Fibroblast of the aortic adventitia (primary cell): ENCODE results near the gene SYTL2. TPM values are rescaled to one million over a fixed set of nuclear protein-coding genes. Genes with fewer than 3 reads are reported as not detected.
"Not testable (repeated sequence)": the region's sequence is repeated elsewhere in the genome, so short reads cannot be mapped to it uniquely, and the experiment has no call there.

Experiments used
- DNase-seq: peaks from one replicate; pipeline ENCODE4 v3.0.0-alpha.2; 2010; ENCODE audit warnings: low read depth
- H3K4me3 ChIP-seq: 2 replicates; pipeline ENCODE4 v1.5.1; 2011; ENCODE audit warnings: low read depth, mild to moderate bottlenecking, control low read depth, low read length, moderate library complexity
- total RNA-seq: library from RNA; depleted of rRNA; stranded (reverse); fragments of >200 nt; gene quantifications from 2 replicates; pipeline ENCODE4 v1.2.3, GENCODE V29; 2012; ENCODE audit warnings: low replicate concordance
- TF ChIP-seq, protein P1 (sequence below): IDR thresholded peaks from 2 replicates; pipeline ENCODE4 v1.5.1; 2011; ENCODE audit warnings: mild to moderate bottlenecking, low read length, control low read depth, inconsistent platforms; ENCODE audit not compliant: insufficient read depth

The SYTL2 gene
- total RNA-seq, 1 donor: 5.2 TPM

DNA sequence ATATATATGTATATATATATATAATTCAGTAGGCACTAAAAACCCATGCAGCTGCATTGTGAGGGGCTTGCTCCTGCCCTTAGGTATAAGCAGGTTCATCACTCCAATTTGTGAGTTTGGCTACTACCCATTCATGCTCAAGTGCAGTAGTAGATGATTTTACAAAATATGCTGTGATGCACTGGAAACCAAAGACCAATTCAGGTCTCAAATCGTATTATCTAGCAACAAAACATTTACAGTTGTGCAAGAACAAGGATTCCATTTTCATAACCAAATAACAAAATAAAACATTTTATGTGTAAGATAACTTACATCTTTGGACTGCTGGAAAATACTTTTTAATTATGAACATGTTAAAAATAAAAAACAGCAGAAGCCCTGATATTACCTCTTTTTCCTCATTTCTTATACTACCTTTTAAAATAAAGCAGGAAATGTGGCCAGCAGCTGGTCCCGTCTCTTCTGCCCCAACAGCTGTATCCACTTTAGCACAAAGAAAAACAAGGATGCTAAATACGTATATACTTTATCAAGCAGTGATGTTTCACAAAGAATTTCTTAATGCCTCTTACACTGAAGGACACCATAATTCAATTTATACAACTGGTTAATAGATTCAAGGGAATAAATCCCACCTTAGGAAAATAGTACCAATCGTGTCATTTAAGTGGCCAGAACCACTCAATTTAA, 148.8 kb downstream of the SYTL2 start:
- H3K4me3 ChIP-seq: peak overlapping the region; percentile 93
- TF ChIP-seq, protein P1, sequence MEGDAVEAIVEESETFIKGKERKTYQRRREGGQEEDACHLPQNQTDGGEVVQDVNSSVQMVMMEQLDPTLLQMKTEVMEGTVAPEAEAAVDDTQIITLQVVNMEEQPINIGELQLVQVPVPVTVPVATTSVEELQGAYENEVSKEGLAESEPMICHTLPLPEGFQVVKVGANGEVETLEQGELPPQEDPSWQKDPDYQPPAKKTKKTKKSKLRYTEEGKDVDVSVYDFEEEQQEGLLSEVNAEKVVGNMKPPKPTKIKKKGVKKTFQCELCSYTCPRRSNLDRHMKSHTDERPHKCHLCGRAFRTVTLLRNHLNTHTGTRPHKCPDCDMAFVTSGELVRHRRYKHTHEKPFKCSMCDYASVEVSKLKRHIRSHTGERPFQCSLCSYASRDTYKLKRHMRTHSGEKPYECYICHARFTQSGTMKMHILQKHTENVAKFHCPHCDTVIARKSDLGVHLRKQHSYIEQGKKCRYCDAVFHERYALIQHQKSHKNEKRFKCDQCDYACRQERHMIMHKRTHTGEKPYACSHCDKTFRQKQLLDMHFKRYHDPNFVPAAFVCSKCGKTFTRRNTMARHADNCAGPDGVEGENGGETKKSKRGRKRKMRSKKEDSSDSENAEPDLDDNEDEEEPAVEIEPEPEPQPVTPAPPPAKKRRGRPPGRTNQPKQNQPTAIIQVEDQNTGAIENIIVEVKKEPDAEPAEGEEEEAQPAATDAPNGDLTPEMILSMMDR: no peak
- DNase-seq: peak; percentile 37

DNA sequence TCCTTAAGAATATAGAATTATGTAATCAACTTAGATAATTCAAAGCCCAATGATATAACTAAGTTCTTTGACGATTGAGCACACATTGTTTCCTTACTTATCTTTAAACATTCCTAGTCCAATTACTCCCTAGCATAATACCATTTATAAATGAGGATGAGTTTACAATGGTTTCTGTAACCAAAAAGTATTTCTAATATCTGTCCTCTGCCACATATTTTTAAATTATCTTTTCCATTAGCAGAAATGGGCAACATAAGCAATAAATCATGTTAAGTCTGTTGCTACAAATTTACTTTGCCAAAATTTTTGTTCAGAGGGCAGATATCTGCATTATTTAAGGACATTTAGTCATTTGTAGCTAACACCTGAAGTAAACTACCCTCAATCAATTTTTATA, 152.8 kb downstream of the SYTL2 start:
- peak; percentile 17 for DNase-seq
- H3K4me3 ChIP-seq: no peak overlapping the region
- TF ChIP-seq, protein P1: no peak

DNA sequence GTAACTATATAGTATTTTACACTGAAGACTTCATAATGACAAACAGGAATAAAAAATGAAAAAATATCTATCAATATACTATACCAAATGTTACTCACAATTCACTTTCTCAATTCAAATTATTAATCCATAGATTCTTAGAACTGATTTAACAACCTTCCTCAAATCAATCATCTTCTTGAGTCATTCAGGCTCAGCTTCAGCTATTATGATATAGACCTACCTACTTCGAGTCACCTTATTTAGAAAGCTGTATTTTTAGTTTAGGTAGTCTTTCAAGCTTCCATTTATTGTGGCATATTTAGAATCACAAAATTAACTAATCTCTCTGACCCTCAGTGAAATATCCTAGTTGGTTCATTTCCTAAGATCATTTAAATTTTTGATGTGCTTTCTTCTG, 154.2 kb downstream of the SYTL2 start:
- H3K4me3 ChIP-seq: no peak overlapping the region
- DNase-seq: no peak
- TF ChIP-seq, protein P1: no peak

DNA sequence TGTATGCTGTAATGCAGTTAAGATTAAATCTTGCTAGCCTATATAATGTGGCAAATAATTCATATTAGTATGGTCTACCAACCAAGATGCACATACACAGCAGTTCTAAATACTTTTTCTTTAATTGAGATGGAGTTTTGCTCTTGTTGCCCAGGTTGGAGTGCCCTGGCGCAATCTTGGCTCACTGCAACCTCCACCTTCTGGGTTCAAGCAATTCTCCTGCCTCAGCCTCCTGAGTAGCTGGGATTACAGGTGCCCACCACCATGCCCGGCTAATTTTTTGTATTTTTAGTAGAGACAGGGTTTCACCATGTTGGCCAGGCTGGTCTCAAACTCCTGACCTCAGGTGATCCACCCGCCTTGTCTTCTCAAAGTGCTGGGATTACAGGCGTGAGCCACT, 156.6 kb downstream of the SYTL2 start:
- not testable (repeated sequence) for H3K4me3 ChIP-seq, DNase-seq

DNA sequence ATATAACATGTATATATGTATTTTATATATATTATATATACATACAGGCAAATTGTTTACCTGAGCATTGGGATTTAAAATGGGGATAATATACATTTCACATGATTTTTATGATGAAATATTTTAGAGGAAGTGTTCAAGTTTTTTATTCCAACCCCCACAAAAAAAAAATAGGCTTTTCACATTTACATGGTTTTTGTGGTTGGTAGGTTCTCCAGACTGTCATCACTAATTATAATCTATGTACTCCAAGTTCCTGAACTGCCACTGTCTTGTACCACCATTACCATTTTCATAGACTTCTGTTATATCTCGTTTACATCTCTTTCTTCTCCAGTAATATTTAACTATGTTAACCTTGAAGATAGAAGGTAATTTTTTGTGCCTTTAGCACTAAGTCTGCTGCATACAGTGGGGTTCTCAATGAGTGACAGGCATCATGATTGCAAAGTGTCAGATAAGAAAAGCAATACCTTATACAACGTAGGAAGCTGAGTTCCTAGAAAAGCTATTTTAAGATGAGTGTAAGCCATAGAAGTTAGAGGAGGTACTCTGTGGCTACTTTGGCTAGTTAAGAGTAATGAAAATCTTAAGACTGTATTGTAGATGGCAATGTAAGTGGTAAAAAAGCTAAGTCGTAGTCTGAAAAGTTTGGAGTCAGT, 158.0 kb downstream of the SYTL2 start:
- DNase-seq: no peak
- H3K4me3 ChIP-seq: no peak overlapping the region
- TF ChIP-seq, protein P1: no peak

DNA sequence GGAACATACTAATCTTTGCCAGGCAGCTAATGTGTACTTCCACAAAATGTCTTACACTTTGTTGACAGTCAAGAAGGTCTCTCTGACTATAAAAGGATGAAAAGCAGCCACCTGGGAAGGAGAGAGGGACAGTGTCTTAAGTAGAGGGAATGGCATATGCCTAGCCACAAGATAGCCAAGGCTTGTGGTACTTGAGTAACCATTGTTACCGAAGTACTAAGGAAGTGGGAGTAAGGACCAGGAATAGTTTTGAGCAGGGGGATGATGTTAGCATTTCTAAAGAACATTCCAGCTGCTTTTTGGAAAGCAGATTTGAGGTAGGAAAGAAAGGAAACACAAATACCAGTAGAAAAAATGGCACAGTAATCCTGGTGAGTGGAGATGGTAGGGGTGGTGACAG, 159.8 kb downstream of the SYTL2 start:
- DNase-seq: no peak
- TF ChIP-seq, protein P1: no peak
- no peak overlapping the region for H3K4me3 ChIP-seq

DNA sequence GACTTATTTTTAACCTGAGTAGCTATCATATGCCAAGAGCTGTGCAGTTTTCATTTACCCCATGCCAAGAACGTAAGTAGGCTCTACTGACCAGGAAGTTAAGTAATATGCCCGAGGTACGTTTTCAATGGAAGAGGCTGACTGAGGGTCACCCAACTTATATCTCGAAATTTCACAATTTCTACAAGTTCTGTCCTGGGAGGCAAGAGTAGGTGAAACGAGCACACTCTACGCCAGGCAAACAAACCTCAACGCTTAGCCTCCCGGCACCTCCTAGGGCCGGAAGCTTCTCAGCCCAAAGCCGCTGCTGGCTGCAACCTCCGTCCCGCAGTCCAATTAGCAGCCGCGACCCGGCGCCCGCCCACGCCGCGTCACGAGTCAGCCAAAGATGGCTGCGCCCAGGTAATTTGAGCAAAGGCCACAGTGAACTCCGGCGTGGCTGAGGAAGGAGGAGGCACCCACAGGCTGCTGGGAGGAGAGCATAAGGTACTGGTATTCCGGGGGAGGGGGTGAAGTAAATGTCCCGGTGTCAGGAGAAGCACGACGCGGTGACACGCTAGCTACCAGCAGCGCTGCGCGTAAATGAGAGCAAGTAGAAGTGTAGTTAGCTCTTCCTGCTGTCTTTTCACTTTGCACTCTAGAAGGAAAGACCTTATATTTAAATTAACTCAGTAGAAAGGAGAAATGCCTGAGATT, 163.2 kb downstream of the SYTL2 start, which contains the start of gene TMEM126A:
TSS of gene TMEM126A (plus strand) at position 364 of the 696 bp plus-strand sequence. CDS start 2,289 bp downstream, outside the sequence.
- TF ChIP-seq, protein P1: no peak
- peak; percentile 75 for DNase-seq
- H3K4me3 ChIP-seq: peak within 1 kb of the TSS; percentile 89
